ENCODE data around the gene NCK2.
A peak's percentile ranks its signal among the peaks of the same experiment; 100 is the strongest.

NCK2 gene

DNA sequence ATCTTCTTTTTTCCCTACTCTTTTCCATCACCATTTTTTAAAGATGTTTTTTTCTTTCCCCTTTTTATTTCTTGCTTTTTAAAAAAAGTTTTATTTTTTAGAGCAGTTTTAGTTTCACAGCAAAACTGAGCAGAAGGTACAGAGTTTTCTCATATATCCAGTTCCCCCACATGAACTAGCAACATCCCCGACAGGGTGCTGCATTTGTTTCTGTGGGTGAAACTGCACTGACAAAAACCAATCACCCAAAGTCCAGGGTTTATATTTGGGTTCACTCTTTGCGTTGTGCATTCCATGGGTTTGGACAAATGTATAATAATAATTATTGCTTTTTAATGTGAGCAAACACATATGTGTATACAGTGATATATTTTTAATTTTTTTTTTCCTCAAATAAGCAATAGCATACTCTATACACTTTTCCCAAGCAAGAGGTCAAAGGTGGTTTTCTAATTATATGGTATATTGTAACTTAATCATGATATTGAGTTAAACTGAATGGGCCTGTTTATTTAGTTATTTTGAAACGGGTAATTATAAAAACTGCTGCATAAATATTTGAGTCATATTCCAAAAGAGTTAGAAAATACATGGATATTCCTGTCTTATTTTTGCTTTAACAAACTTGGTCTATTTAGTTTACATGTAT lies 50.3 kb downstream of the NCK2 start:
- no peak for DNase-seq

GRCh38 chr2:105795575-105795934 lies 50.8 kb downstream of the NCK2 start:
- no peak for DNase-seq

DNA sequence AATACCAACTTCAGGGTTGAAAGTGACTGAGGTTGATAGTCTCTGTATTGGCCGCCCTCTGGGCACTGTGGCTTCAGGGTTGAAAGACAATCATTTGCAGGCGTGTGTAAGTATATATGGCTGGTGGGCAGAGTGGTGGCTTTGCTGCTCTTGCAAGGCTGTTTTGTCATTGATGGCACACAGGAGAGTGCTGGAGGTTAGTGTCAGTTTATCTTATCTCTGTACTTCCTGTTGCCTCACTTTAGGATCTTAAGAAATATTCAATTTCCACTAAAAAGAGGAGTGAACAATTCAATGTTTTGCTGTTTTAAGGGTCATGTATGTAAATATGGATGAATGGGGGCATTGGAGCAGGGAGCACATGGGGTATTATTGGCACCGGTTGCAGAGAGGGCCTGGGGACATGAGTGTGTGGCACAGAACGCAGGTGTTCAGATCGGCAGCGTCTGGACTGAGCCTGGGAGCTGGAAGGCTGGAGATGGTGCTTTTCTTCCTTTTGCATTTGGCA lies 51.5 kb downstream of the NCK2 start:
- DNase-seq = peak; percentile 44

- DNase-seq = no peak
These were observed 52.1 kb downstream of the NCK2 start for GRCh38 chr2:105796791-105797190.

- no peak for DNase-seq
These were observed 52.6 kb downstream of the NCK2 start for GRCh38 chr2:105797298-105797819.

GRCh38 chr2:105798595-105798994 lies 53.9 kb downstream of the NCK2 start:
- DNase-seq = no peak

DNA sequence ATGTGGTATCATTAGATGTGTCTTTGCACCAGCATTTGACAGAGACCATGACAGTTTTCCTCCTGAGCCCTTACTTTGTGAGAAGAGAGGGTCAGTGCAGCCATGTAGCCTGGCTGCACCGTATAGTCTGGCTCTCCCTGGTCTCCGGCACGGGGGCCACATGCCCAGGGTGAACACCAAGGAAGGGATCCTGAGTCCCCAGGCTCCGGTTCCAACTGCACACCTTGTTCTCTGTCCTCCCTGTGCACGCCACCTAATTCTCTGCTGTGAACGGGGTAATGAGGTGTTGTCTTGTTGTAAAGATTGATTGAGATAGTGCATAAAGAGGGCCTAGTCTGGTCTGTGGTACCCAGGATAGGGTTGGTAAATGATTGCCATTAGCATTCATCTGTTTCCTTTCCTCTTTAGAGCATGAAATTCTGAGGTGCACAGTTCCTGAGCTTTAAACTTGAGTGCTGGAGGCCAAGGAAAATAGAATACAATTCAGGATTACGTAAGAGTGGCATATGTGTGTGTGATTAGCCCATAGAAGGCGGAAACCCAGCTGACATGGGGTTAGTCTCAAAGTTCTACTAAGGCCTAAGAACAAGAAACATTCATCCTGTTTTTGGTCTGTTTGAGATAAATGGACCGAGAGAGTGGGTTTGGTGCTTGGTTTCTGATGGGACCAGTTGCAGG lies 55.5 kb downstream of the NCK2 start:
- DNase-seq = no peak

GRCh38 chr2:105800953-105801635 lies 56.4 kb downstream of the NCK2 start:
- DNase-seq = no peak

DNA sequence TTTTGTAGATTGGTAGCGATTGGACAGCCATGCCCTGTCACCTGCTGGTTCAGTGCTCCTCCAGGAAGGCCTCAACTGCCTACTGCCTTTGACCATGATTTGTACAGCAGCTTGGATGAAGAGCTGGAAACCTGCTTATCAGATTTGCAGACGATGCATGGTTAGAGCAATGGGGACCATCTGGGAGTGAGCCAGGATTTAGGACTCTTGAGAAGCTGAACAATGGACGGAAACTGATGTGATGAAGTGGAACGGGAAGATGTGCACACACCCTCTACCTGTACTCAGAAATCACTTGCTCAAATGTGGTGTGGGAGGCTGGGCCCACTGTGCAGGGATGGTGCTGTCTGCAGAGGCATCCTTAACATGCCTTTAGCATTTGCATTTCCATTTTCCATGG lies 57.2 kb downstream of the NCK2 start:
- no peak for DNase-seq

DNA sequence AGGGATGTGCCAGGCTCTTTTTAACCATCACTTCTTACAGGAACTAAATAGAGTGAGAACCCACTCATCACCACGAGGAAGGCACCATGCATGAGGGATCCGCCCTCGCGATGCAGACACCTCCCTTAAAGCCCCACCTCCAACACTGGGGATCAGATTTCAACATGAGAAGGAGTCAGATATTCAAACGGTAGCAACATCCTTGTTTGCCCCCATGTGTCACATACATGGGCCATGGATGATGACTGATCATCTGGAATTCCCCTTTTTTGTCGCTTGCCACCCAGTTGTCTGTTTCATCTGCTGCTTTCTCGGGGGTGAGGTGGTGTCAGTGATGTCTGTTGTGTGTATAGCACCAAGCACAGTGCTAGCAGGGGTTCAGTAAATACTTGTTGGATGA lies 57.9 kb downstream of the NCK2 start:
- DNase-seq = no peak

GRCh38 chr2:105803337-105803736 lies 58.6 kb downstream of the NCK2 start:
- peak; percentile 18 for DNase-seq

DNA sequence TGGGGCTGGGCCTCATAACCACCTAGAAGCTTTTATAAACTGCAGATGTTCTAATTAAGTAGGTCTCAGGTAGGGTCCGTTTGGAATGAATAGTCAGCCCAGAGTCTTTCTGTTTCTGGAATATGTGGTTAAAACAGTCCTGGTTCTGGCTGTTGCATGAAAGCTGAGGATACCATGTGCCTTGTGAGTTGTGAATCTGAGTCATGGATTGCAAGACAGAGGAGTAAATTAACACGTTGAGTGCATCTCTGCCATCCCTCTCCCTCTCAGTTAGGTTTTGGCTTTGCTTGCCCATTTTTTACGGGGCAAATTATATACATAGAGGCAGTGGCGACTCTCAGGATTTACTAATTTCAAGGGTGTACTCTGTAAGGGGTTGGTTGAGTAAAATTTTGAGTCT lies 59.1 kb downstream of the NCK2 start:
- DNase-seq = no peak

DNA sequence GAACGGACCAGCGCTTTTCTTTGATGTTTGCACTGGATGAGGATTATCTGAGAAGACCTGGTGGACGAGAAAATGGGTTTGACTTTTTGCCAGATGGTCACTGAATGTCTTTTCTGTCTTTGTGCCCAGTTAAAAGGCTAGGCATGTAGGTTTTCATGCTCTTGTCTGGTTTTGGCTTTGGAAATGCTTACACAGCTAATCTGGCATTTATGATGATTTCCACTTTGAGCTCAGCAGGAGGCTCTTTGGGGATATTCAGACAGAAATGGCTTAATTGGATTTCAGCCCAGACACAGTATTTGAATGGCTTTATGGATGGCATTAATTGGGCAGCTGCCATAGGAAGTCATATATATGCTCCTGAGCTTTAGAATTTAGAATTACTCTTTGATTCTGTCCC lies 59.6 kb downstream of the NCK2 start:
- DNase-seq = peak; percentile 97

DNA sequence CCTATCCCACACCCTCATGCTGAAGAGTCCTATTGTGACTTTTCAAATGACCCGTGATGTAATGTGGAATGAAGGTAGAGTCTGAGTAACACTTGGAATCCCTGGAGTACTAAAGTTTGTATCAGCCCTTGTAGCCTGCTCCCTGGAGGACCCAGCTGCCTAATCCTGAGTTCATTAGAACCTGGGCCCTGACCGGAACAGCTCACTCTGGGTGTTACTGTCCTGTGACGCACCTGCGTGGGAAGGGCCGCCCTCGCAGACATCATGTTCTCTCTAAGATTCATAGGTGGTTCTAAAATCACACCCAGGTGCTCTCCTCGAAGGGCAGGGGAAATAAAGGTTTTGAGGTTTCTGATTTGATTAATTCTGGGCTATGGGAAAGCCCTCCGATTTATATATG lies 62.3 kb downstream of the NCK2 start:
- no peak for DNase-seq

DNA sequence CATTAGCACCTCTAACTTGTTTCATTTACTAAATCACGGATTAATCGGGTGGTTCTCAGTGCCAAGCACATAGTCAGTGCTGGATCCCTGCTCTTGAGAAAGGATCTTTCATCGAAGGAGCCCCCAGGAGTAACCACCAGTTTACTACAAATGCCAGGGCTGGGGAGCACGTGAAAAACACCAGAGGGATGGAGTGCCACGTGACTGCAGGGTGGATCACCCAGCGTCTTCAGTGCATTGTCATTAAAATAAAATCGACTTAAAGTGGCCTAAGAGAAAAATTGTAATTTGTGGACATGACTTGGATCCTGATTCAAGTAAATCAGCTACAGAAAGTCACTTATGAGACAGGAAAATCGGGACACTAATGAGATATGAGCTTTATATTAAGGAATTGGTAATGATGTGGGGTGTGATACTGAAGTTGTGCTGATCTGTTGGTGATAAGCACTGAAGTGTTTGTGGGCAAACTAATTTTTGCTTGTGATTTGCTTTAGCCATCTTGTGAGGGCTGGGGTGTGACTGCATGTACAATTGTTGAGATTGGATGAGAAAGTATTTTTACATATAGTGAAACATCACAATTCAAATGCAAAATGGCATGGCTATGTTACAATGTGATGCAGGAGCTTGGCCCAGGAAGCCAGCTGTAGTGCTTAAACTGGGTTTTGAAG lies 63.8 kb downstream of the NCK2 start:
- no peak for DNase-seq

DNA sequence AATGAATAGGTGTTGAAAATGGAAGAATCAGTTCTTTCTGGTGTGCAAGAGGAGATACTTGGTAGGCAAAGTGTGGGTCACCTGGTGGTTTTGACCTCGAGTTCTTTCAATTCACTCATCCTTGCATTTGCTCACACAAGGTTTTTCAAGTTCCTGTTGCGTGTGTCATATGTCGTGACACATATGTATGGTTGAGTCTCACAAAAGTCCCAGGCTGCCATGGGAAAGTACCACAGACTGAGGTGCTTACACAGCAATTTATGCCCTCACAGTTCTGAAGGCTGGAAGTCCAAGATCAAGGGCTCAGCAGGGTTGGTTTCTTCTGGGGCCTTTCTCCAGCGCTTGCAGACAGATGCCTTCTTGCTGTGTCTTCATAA lies 64.4 kb downstream of the NCK2 start:
- DNase-seq = no peak

DNA sequence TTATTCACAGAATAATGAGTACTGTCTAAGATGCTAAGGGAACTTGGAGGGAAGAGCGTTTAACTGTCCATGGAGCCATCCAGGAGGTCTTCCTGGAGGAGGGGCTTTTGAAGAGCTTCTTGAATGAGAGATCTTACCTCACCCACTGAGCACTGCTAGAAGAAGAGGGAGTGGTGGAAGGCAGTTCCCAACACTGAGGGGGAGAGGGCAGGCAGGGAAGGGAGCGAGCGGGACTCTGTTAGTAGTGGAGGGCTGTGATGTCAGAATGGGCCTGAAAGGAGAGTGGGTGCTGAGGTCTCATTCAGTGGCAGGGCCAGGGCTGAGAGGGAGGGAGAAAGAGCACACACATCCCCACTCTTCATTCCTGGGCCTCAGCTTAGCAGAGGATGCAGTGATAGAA lies 65.0 kb downstream of the NCK2 start:
- no peak for DNase-seq

DNA sequence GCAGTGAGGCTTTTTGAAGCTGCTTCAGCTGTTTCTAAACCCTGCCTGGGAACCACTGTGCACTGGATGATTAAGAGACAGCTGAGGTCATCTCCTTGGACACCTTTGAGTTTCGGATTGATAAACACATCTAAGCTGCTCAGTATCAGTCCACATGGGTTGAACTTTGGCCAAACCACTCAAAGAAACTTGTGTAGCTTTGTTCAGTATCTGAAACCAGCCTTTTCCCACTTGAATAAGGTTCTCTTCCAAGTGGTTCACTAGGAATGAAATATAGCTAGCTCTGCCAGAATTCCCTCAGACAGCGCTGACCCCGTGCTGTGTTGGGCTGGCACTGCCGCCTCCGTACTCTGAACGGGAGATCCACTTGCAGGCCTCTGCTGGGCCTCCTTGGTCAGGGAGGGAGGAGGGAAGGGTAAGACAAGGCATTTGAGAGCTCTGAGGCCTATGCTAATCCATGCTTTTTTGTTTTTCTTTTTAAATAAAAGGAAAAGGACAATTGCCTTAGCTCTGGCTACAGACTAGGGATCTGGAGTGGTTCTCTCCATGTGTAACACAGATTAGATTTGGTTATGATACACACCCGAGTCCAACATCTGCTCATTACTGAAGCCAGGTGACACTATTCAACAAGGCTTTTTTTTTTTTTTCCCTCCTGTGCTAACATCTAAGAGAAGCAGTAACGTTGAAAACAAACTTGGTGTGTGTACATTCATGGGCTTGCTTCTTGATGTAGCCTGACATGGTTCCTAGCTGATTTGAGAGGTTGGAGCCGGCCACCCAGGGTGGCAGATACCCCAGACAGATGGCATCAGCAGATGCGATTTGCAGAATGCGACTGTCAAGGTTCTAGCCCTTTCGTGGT lies 67.7 kb downstream of the NCK2 start:
- no peak for DNase-seq

DNA sequence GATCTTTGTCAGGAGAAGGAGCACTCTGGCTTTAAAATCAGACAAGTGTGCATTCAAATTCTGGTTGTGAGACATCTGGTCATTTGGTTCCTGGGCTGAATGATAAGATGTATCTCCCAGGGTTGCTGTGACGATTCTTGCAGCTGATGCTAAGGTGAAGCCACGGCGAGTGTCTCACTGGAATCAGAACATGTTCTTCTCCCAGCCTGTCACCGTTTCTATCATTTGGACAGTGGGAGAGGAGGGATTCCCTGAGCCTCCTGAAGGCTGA lies 68.3 kb downstream of the NCK2 start:
- no peak for DNase-seq

GRCh38 chr2:105813405-105813804 lies 68.7 kb downstream of the NCK2 start:
- no peak for DNase-seq

DNA sequence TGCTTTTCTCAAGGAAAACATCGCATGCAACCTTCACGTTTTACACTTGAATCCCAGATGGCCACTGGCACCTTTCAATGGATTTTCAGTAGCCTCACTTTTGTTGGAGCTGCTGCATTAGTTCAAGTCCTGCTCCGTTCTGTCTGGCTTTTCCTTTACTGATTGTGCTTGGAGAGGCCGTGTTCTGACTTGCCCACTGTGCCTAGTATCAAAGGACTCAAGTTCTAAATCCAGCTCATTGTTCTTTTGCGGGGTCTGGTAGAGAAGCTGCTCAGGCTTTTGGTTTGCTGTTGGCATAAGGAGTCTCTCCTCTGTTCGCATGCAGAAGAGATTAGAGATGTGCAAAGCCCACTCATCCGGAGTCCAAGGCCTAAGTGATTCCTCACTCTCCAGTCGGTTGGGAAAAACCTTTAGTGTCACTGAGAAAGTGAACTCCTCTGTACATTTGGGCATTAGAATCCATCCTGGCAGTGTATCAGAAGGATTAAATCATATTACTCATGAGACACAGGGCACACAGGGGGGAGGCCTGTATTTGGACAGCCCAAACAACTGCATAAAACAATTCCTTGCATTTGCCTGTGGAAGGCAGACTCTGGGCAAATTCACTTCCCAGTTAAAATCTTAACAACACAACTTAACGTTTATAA lies 69.7 kb downstream of the NCK2 start:
- peak; percentile 15 for DNase-seq

DNA sequence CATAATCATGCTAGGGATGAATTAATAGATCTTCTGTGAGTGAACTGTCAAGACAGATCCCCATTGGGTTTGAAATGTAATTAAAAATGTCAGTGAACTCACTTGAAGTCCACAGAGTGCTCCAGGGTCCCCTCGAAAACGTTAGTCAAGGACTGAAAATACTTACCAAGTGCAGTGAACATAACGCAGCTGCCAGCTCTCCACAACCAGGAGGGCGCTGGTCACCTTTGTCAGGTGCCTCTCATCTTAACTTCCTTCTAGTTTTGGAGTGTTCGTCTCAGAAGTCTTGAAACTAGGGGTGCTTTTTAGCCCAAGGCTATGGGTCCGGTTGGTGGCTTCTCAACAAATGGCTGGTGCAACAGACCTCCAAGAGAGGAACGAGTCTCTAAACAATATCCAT lies 70.7 kb downstream of the NCK2 start:
- no peak for DNase-seq

Measured in NCI-H1105 treated with DMSO at 0.1 percent for 48 hours (cell line).